Activated T-cell treated with anti-CD3 and anti-CD28 coated beads, Interleukin-2, amount 50 U/mL, for 72 hours (primary cell): ENCODE data around the gene TTBK2. TPM values are rescaled to one million over a fixed set of nuclear protein-coding genes. Genes with fewer than 3 reads are reported as not detected.

Experiments used
- ATAC-seq, 2 donors: fragments of 150-1000 bp; cut with Tn5 transposase; replicated peaks in 1 of 2; 2 replicates each; pipeline ENCODE4 v1.10.0; 2021; ENCODE audit warnings: moderate library complexity in 2 of 2, mild to moderate bottlenecking in 1 of 2
- DNase-seq, 2 donors: peaks; one replicate each; pipeline ENCODE4 v3.0.0; 2021 to 2022; ENCODE audit warnings: mixed read lengths in 1 of 2
- H3K27ac Mint-ChIP-seq: one replicate; pipeline ENCODE4 v1.8.0; 2022; ENCODE audit warnings: mild to moderate bottlenecking, moderate library complexity, mixed read lengths
- H3K27me3 Mint-ChIP-seq: one replicate; pipeline ENCODE4 v1.8.0; 2022; ENCODE audit warnings: low read depth, mixed read lengths
- H3K36me3 Mint-ChIP-seq, 2 donors: one replicate each; pipeline ENCODE4 v1.8.0; 2022; ENCODE audit warnings: mixed read lengths in 2 of 2, mild to moderate bottlenecking in 1 of 2; ENCODE audit not compliant: insufficient read depth in 2 of 2
- H3K4me1 Mint-ChIP-seq: one replicate; pipeline ENCODE4 v1.8.0; 2022; ENCODE audit warnings: low read depth, mixed read lengths
- H3K4me3 Mint-ChIP-seq, 2 donors: one replicate each; pipeline ENCODE4 v1.8.0; 2022; ENCODE audit warnings: mild to moderate bottlenecking in 2 of 2, mixed read lengths in 2 of 2, moderate library complexity in 2 of 2
- H3K9me3 Mint-ChIP-seq, 2 donors: one replicate each; pipeline ENCODE4 v1.8.0; 2022; ENCODE audit warnings: mixed read lengths in 2 of 2
- total RNA-seq, 2 donors: library from RNA; stranded (reverse); gene quantifications; one replicate each; pipeline ENCODE4 v1.2.3, GENCODE V29; 2022

TTBK2 gene
- total RNA-seq, 2 donors from 2014 or later = 23.4 to 23.7 TPM

DNA sequence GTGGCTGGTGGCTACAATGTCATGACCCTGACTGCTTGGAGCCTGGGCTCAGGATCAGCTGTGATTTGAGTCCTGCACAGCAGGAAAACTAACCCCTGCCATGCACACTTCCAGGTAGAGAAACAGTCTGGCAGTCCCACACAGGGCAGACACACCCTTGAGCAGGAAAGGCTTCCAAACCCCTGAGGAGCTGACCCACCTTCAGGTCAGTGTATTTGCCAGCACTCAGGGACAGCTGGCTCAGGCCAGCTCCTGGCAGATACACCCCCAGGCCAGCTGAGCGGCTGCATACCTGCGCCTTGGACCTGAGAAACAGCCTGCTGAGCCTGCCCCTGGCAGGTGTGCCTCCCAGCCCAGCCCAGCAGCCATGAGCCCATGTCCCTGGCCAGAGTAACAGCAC is 161.5 kb downstream of the TTBK2 start:
- peaks cover 9 to 14% of the 10 kb centered on the region in 2 donors for H3K9me3 Mint-ChIP-seq
- ATAC-seq (no peak), DNase-seq (no peak)
- H3K36me3 Mint-ChIP-seq = peaks cover 20 to 26% of the 10 kb centered on the region in 2 donors
- H3K27ac Mint-ChIP-seq = no peak overlapping the region
- H3K4me1 Mint-ChIP-seq = no peaks in the 10 kb centered on the region
- H3K27me3 Mint-ChIP-seq = no peaks in the 10 kb centered on the region
- H3K4me3 Mint-ChIP-seq = no peak overlapping the region

GRCh38 chr15:42750306-42750705 is 170.3 kb downstream of the TTBK2 start:
- DNase-seq (no peak), ATAC-seq (no peak)
- H3K9me3 Mint-ChIP-seq = peaks cover 2 to 6% of the 10 kb centered on the region in 2 donors
- no peaks in the 10 kb centered on the region for H3K27me3 Mint-ChIP-seq
- H3K4me1 Mint-ChIP-seq = no peaks in the 10 kb centered on the region
- H3K27ac Mint-ChIP-seq = peak overlapping the region; percentile 16
- peaks cover 17 to 29% of the 10 kb centered on the region in 2 donors for H3K36me3 Mint-ChIP-seq
- H3K4me3 Mint-ChIP-seq = no peak overlapping the region

- Mint-ChIP-seq H3K36me3 (peaks cover 17 to 29% of the 10 kb centered on the region in 2 donors), H3K9me3 (peaks cover 2 to 6% of the 10 kb centered on the region in 2 donors), H3K27ac (no peak overlapping the region), H3K4me1 (no peaks in the 10 kb centered on the region), H3K27me3 (no peaks in the 10 kb centered on the region), H3K4me3 (no peak overlapping the region)
- no peak for DNase-seq
- no peak for ATAC-seq
Observed at GRCh38 chr15:42749266-42749665, 171.3 kb downstream of the TTBK2 start.

DNA sequence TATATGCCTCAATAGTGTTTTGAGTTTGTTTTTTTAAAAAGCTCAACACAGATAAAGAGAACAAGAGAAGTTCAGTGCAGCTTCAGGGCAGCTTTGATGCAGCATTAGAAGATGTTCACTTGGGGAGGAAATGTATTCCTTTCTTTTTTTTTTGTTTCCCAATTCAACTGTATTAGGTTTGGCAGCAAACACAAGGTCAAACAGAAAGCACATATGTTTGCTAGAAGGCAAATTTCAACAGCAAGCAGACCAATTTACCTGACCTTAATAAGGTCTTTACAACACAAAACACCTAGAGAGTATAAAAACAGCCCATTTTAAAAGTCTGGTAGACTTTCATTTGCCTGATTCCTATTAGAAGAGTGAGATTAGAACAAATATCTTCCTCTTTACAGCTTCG is 176.4 kb downstream of the TTBK2 start:
- Mint-ChIP-seq H3K4me1 (no peaks in the 10 kb centered on the region), H3K27me3 (no peaks in the 10 kb centered on the region), H3K27ac (no peak overlapping the region), H3K4me3 (no peak overlapping the region), H3K9me3 (no peaks in the 10 kb centered on the region), H3K36me3 (no peaks in the 10 kb centered on the region)
- DNase-seq = no peak
- ATAC-seq = no peak

- H3K4me1 Mint-ChIP-seq = peaks cover 6% of the 10 kb centered on the region
- H3K27ac Mint-ChIP-seq = no peak overlapping the region
- no peaks in the 10 kb centered on the region for H3K9me3 Mint-ChIP-seq
- H3K27me3 Mint-ChIP-seq = no peaks in the 10 kb centered on the region
- DNase-seq = no peak
- H3K4me3 Mint-ChIP-seq = no peak overlapping the region
- no peak for ATAC-seq
- H3K36me3 Mint-ChIP-seq = no peaks in the 10 kb centered on the region
Observed at GRCh38 chr15:42742149-42742548, 178.4 kb downstream of the TTBK2 start.

DNA sequence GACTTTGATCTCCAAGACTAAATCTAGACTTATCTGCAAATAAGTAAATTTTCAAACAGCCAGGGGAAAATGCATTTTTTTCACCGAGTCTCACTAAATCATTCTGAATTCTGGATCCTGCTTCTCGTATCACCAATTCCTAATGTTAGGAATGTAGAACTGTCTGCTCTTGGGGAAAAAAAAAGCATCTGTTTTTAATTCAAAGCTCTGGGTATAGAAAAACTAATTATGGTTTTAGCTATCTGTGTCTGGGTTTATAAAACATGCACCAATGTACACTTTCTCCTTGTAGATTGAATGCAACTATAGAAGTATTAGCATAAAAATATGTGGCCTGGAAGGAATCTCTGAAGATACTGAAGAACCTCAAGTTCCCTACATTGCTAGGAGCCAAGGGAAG is 178.9 kb downstream of the TTBK2 start:
- Mint-ChIP-seq H3K9me3 (no peaks in the 10 kb centered on the region), H3K4me1 (peaks cover 7% of the 10 kb centered on the region), H3K36me3 (no peaks in the 10 kb centered on the region), H3K27ac (no peak overlapping the region), H3K4me3 (no peak overlapping the region), H3K27me3 (no peaks in the 10 kb centered on the region)
- ATAC-seq = no peak
- DNase-seq = no peak

DNA sequence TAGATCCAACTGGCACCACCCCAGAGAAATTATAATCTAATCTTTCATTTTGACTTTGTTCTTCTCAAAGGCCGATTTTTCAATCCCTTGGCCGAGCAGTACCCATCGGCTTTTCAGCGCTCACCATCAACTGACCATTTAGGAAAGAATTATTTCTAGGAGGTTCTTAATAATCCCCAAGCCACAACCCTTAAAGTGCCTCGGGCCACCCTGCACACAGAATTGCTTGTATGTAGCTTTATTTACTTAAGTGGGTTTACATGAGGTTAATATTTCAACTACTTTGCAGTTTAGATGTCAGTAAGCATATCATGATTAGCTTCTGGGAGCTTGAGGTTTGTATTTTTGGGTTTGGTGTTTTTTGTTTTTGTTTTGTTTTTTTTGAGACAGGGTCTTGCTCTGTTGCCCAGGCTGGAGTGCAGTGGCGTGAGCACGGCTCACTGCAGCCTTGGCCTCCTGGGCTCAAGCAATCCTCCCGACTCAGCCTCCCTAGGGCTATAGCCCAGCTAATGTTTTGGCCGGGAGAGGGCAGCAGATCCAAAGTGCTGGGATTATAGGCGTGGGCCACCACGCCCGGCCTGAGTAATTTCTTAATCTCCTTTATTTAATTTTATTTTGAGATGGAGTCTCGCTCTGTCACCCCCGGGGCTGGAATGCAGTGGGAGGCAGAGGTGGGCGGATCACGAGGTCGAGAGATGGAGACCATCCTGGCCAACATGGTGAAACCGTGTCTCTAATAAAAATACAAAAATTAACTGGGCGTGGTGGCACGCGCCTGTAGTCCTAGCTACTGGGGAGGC is 182.8 kb downstream of the TTBK2 start:
- ATAC-seq = no peak
- peak overlapping the region; percentile 90 for H3K27ac Mint-ChIP-seq
- DNase-seq = no peak
- no peaks in the 10 kb centered on the region for H3K9me3 Mint-ChIP-seq
- H3K4me3 Mint-ChIP-seq = peak overlapping the region; percentile 80 to 89
- peaks cover 2 to 3% of the 10 kb centered on the region in 2 donors for H3K36me3 Mint-ChIP-seq
- no peaks in the 10 kb centered on the region for H3K27me3 Mint-ChIP-seq
- H3K4me1 Mint-ChIP-seq = peaks cover 22% of the 10 kb centered on the region

DNA sequence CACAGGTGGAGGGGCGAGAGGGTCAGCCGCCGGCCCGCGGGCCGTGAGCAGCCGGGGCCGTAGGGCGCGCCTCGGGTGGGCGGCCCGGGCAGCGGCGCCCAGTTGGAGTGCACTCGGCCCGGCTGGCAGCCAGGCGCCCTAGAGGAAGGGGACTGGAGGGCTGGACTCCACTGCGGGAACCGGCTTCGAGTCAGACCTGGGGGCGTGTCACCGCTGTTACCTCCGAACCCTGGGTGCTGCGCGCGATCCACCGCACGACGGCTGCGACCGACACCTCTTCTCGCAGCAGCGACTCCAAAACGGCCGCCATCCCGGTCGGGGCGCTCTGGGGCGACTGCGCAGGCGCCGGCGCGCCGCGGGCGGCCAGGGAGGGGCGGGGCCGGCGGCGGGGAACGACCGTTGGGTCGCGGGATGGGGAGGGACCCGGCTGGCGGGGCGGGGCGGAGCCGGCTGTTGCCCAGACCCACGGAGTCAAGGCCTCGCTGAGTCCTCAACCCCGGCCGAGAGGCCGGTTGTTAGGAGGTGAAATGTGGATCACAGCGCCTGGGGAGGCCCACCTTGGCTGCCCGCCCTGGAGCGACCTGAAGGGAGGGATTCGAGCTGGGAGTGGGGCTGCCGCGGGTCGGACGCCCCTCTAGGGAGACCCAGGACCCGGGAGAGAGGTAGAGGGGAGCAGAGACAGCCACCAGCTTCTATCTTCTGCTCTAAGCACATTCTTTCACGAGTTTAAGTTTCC is 183.6 kb downstream of the TTBK2 start, which contains the start of gene CDAN1:
Gene CDAN1 (minus strand): TSS at position 336 of the 736 bp plus-strand sequence. CDS start 26 bp downstream, at position 310.
- H3K27ac Mint-ChIP-seq = peak within 1 kb of the TSS; percentile 90
- peak; percentile 96 for ATAC-seq
- peak; percentile 95 to 96 for DNase-seq
- H3K27me3 Mint-ChIP-seq = no peaks in the 10 kb centered on the region
- no peaks in the 10 kb centered on the region for H3K9me3 Mint-ChIP-seq
- H3K36me3 Mint-ChIP-seq = peaks cover 3 to 5% of the 10 kb centered on the region in 2 donors
- peaks cover 22% of the 10 kb centered on the region for H3K4me1 Mint-ChIP-seq
- H3K4me3 Mint-ChIP-seq = peak within 1 kb of the TSS; percentile 80 to 89

DNA sequence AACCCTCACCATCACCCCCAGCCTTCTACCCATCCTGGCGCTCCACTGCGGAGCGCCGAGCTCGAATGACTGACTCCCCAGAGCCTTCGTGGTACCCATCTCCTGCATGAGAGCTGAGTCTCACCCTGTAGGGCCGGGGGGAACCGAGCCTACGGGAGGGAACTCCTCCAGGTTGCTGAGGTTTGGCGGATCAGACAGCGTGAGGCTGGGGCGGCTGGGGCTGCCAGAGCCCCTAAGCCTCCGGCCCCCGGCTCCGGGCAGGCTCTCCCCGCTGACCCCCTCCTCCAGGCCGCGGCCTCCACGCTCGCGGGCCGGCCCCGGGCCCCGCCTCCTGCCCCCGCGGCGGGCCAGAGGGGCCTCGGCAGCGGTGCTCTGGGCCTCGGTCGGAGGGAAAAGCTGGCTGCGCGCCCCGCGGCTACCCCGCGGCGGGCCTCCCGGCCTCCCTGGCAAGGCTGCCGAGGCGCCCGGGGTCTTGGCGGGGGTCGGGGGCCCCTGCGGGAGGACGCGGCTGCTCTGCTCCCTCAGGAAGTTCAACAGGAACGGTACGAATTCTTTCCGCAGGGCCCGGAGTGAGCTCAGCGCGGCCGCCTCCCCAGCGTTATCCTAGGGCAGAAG is 184.3 kb downstream of the TTBK2 start:
- peak; percentile 30 to 51 for DNase-seq
- H3K4me1 Mint-ChIP-seq = peaks cover 22% of the 10 kb centered on the region
- peak; percentile 33 to 48 for ATAC-seq
- H3K27me3 Mint-ChIP-seq = no peaks in the 10 kb centered on the region
- no peak overlapping the region for H3K27ac Mint-ChIP-seq
- H3K9me3 Mint-ChIP-seq = no peaks in the 10 kb centered on the region
- peaks cover 3 to 5% of the 10 kb centered on the region in 2 donors for H3K36me3 Mint-ChIP-seq
- peak overlapping the region; percentile 76 to 89 for H3K4me3 Mint-ChIP-seq

DNA sequence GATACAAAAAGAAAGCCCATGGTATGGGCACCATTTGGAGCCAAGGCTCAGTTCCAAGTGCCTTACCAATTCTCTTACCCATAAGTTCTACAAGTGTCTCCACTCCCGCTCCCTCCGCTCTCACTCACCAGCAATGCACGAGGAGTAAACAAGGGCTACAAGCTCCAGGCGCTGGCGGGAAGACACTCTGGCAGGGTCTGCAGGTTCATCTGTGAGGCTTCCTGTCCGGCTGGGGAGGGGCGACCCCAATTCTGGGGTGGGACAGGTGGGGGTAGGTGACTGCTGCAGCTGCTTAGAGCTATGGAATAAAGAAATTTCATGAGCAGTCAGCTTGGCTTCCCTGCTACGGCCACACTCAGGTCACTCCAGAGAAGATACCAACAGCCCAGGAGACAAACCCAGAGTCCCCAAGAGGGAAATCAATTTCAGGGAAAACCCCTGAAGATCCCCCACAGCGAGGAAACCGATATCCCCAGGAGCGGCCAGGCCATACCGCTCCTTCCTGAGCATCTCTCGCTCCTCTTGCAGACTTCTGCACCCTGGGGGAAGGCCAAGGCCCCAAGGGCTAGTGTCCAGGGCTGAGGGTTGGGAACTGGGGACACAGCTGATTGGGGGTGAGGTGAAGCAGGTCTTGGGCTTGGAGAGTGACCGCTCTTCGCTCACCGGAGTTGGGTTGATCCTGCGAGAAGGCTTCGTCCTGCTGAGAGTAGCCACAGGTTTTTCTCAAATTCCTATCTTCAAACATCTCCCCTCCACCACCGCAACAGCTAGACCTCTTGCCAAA is 185.0 kb downstream of the TTBK2 start:
- H3K4me3 Mint-ChIP-seq = peak overlapping the region; percentile 76 to 78

DNA sequence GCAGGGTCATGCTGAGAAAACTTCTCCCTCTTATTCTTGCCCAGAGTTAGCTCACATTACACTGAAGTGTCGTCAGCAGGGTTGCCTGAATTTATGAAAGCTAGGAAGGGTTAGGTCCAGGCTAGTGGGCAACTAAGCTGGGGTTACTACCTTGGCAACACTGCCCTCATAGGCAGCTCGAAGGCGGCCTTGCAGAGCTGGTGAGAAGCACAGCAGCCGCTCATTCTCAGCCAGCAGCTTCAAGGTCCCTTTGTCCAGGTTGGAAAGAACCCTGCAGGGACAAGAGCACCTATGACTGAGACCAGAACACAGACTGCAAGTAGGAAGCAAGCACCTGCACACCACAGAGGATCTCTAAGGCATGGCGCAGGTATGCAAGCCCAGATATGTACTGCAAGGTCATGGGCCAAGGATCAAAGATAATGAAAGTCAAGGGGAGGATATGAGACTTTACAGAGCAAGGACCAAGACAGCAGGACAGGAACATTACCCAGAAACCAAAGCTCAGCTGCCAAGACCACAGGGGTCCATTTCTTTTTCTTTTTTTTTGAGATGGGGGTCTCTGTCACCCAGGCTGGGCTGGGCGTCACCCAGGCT is 186.4 kb downstream of the TTBK2 start:
- no peak overlapping the region for H3K27ac Mint-ChIP-seq
- DNase-seq (no peak), ATAC-seq (no peak)
- peaks cover 3 to 9% of the 10 kb centered on the region in 2 donors for H3K36me3 Mint-ChIP-seq
- H3K9me3 Mint-ChIP-seq = no peaks in the 10 kb centered on the region
- H3K4me1 Mint-ChIP-seq = peaks cover 22% of the 10 kb centered on the region
- H3K4me3 Mint-ChIP-seq = peak overlapping the region; percentile 18 to 28
- no peaks in the 10 kb centered on the region for H3K27me3 Mint-ChIP-seq

More for the DNA sequence above, 185.0 kb downstream of the TTBK2 start:
- peaks cover 3 to 5% of the 10 kb centered on the region in 2 donors for H3K36me3 Mint-ChIP-seq
- H3K4me1 Mint-ChIP-seq = peaks cover 22% of the 10 kb centered on the region
- no peaks in the 10 kb centered on the region for H3K9me3 Mint-ChIP-seq
- ATAC-seq (no peak), DNase-seq (no peak)
- H3K27me3 Mint-ChIP-seq = no peaks in the 10 kb centered on the region
- no peak overlapping the region for H3K27ac Mint-ChIP-seq

- Mint-ChIP-seq H3K4me3 (no peak overlapping the region), H3K27me3 (no peaks in the 10 kb centered on the region), H3K36me3 (peaks cover 3 to 10% of the 10 kb centered on the region in 2 donors), H3K27ac (no peak overlapping the region), H3K4me1 (peaks cover 22% of the 10 kb centered on the region), H3K9me3 (no peaks in the 10 kb centered on the region)
- DNase-seq = no peak
- ATAC-seq = no peak
Observed at GRCh38 chr15:42733027-42733426, 187.6 kb downstream of the TTBK2 start.
